Fibroblast of skin of scalp (primary cell): ENCODE results near the gene RAB21.
"Not testable (repeated sequence)": the region's sequence is repeated elsewhere in the genome, so short reads cannot be mapped to it uniquely, and the experiment has no call there.

ENCODE experiments used
- DNase-seq: peaks from one replicate; pipeline ENCODE4 v3.0.0-alpha.2; 2013

Gene RAB21

DNA sequence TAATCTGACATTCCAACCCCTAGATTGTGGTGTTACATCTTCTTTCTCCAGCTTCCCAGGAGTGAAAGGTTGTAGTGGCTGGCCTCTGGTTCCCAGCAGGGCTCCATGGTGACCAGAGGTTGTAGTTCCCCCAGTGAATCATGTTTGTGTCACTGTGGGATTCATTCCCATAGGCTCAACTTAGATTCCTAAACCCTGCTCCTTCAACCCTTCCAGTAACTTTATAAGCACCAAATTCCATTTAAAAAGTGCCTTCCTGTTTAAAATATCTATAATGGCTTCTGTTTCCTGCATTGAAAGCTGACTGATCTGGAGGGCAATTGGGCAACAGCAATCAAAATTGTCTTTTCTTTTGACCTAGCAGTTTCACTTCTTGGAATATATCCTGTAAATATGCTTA lies 44.4 kb downstream of the RAB21 start:
- peak; percentile 46 for DNase-seq

DNA sequence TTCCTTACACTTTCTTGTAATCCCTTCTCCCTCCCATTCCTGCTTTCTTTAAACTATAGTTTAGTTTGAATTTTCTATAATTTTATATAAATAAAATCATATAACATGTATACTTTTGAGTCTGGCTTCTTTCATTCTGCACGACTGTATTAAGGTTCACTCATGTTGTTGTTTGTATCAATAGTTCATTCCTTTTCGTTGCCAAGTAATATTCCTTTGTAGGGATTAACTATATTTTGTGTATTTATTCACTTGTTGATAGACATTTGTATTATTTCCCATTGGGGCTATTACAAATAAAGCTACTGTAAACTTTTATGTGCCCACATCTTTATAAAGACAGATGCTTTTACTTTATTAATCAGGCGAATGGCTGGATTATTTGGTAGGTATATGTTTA lies 45.5 kb downstream of the RAB21 start:
- DNase-seq: no peak

DNA sequence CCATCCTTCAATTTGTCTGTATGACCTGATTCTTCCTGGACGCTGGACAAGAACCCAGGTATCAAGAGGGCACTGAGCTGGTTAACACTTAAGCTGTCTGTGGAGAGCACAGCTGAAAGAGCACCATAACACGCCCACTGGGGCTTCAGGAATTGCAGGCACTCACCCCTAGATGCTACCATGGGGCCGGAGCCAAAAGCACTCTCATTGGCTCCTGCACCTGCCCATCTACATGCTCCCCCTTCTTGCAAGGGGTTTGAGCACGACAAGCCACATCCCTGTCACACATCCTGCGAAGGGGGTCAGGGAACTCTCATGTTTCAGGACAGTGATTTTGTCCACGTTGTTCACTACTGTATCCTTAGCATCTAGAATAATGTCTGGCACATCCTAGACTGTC lies 49.8 kb downstream of the RAB21 start:
- DNase-seq: no peak

DNA sequence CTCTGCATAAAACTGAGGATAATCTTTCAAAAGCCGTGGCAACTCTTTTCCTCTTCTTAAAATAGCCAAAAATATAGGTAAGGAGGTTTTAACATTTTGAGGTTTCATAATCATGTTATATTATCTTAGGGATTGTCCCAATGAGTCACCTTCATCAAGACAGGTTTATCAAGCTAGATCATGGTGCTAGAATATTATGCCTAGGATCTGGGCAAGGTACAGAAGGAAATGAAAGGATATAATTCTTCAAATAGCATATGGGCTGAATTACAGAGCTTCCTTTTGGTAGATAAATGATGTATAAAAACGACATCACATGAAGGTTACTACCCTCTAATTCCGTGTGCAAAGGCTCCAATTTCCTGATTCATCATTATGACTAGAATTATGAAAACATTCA lies 56.3 kb downstream of the RAB21 start:
- no peak for DNase-seq

DNA sequence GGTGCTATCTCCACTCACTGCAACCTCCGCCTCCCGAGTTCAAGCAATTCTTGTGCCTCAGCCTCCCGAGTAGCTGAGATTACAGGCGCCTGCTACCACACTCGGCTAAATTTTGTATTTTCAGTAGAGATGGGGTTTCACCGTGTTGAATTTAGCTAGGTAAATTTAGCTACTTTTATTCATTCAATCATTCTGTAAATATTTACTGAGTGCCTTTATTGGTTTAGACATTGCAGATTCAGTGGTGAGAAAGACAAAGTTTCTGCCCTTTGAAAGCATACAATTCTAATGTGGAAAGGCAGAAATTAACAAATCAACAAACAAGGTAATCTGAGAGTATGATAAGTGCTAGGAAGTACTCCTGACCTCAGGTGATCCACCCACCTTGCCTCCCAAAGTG lies 60.6 kb downstream of the RAB21 start:
- DNase-seq: not testable (repeated sequence)

DNA sequence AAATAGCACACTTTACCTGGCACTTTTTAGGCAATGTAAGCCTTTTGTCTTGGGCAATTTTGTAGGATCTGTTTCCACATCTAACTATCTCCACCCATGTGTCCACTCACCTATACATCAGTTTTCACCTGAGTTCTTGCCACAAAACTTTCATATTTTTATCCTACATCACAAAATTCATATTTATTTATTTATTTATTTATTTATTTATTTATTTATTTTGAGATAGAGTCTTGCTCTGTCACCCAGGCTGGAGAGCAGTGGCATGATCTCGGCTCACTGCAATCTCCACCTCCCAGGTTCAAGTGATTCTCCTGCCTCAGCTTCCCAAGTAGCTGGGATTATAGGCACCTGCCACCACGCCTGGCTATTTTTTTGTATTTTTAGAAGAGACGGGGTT lies 67.4 kb downstream of the RAB21 start:
- not testable (repeated sequence) for DNase-seq

DNA sequence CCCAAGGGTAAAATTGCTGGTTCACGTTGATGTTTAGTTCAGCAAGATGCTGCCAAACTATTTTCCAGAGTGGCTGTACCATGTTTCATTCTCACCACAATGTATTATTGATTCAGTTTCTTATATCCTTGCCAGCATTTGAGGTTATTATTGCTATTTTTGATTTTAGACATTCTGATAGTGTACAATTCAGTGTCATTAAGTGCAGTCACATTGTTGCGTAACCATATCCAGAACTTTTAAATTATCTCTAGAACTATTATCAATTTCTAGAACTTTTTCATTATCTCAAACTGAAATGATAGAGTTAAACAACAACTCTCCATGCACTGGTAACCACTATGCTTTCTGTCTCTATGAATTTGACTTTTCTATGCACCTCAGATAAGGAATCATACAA lies 74.2 kb downstream of the RAB21 start:
- DNase-seq: no peak

DNA sequence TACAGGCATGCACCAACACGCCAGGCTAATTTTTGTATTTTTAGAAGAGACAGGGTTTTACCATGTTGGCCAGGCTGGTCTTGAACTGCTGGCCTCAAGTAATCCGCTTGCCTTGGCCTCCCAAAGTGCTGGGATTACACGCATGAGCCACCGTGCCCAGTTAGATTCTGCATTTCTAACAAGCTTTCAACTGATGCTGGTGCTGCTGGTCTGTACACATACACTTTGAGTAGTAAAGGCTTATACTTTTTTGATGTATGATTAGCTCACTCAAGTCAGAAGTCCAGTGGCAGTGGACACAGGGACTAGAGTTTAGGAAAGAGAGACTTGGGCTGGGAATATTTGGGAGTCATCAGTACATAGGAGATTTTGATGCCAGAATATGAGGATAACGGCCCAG lies 82.7 kb downstream of the RAB21 start:
- DNase-seq: no peak

DNA sequence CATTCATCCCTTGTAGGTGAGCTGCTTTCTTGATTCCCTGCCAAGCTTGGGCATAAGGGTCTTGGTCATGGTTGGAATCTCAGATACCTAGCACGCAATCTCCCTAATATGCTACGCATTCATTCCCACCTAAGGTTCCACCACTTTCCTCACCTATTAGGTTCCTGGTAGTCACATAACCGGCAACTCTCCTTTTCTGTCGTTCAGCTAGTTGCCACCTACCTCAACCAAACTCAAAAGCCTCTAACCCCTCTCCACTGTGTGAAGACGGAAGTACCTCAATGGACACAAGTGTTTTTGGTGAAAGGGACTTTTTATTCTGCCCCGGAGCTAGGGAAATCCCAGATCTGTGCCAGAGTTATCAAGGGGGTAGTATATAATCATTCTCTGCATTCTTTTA lies 83.6 kb downstream of the RAB21 start:
- DNase-seq: no peak

DNA sequence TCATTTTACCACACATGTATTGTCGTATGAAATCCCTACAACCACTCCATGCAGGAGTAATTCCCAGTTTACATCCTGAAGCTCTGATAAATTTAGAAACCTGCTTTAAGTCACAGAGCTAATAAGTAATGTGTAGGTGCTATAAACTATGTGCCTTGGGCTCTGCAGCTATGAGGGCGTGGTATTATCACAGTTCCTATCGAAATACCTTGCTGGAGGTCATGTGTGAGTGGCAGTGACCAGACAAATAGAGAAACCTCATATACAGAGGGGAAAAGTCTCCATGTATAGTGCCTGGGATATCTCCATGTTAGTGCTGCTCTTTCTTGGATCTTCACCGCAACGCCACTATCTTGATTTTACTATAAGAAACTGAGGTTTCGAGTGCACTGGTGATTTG lies 84.0 kb downstream of the RAB21 start:
- DNase-seq: no peak

DNA sequence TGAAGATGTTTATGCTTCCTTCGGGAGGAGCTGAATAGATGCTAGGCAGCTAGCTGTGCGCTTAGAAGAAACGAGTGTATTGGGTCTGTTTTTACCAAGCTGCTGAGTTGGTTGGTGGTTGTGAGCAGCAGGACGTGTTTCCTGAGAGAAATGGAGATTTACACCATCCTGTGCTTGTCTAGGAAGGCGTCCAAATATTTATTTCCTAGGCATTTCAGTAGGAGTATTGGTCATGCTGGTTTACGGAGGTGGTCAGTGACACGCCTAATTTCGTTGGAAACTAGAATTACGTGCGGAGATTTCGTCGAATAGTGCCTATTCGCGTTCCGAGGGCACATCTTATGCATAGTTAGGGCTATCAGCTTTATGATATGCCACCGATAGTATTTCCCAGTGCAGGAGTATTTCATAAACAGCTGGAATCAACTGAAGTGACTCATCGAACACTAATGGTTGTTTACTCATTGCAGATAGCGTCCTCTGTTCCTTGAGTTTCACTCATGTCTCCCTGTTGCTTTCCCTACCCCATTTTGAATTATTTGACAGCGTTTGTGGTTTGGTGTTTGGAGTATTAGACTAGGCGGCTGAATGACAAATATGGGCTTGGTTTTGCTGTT lies 85.7 kb downstream of the RAB21 start:
- peak; percentile 41 for DNase-seq

DNA sequence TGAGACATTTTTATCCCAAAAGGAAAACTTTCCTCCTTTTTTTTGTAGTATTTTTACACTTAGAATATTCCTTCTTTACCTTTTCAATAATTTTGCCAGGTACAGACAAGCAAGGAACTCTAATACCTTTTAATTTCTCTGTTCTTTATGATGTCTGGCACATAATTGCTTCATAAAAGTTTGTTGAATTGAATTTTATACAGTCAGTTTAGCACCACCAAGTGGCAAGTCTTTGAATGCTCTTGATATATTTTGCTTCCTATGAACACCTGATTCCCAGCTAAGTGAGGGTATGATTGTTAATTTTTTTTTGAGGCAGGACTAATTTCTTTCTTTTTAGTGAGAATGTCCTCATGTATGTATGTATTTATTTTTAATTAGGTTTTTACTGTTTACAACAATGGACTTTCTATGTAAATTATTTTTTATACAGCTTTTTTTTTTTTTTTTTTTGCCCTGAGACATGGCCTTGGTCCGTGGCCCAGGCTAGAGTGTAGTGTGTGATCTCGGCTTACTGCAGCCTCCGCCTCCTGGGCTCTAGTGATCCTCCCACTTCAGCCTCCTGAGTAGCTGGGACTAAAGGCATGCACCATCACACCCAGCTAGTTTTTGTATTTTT lies 91.8 kb downstream of the RAB21 start:
- peak; percentile 33 for DNase-seq

DNA sequence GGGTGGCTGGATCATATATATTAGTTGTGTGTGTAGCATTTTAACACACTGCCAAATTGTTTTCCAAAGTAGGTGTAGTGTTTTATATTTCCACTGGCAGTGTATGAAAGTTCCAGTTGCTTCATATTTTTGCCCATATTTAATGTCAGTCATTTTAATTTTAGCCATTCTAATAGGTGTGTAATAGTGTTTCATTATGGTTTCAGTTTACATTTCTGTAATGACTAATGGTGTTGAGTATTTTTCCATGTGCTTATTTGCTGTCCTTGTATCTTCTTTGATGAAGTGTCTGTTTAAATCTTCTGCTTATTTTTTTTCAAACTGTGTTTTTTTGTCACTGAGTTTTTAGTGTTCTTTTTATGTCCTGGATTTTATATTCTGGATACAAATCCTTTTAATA lies 93.5 kb downstream of the RAB21 start:
- no peak for DNase-seq

DNA sequence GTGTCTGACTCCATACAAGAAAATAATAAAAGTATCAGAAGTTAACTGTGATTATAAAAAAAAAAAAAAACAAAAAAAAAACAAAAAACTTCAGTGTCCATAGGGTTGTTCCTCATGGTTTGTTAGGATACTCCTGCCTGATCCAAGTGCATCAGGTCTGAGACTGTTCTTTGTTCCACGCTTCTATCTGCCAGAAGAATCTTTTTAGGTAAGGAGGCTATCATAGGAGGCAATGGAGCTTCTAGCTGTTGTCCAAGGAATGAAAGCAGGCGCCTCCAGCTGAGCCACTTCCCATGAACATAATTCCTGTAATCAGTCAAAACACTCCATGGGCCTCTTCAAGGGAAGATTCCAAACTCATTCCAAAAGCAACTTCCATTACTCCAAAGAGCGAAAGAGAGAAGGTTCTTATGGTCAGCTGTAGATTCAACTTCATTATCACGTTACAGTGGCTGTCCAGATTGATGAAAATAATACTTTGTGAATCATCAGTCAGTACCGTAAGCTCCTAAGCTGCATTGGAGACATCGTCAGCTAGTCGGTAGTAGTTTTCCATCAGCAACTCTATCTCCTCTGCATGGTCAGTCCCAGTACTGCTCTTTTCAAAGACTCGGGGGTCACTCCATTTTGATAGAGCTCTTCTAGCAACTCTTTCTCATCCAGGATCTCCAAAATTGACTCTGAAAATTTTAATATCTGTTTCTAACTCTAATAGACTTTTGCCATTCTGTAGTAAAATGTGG lies 94.6 kb downstream of the RAB21 start:
- DNase-seq: no peak
